Glomerular visceral epithelial cell (primary cell): ENCODE results near the gene SIMC1.
"Not testable (repeated sequence)": the region's sequence is repeated elsewhere in the genome, so short reads cannot be mapped to it uniquely, and the experiment has no call there.

Source experiments
- DNase-seq: peaks from one replicate; pipeline ENCODE4 v3.0.0-alpha.2; 2016; ENCODE audit errors: extremely low spot score

SIMC1 gene

DNA sequence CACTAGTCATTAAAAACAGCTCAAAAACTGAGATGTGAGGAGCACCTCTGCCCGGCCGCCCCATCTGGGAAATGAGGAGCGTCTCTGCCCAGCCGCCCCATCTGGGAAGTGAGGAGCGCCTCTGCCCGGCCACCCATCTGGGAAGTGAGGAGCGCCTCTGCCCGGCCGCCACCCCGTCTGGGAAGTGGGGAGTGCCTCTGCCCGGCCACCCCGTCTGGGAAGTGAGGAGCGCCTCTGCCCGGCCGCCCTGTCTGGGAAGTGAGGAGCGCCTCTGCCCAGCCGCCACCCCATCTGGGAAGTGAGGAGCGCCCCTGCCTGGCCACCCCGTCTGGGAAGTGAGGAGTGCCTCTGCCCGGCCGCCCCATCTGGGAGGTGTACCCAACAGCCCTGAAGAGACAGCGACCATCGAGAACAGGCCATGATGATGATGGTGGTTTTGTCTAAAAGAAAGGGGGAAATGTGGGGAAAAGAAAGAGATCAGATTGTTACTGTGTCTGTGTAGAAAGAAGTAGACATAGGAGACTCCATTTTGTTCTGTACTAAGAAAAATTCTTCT, 23.7 kb upstream of the SIMC1 start:
- not testable (repeated sequence) for DNase-seq

DNA sequence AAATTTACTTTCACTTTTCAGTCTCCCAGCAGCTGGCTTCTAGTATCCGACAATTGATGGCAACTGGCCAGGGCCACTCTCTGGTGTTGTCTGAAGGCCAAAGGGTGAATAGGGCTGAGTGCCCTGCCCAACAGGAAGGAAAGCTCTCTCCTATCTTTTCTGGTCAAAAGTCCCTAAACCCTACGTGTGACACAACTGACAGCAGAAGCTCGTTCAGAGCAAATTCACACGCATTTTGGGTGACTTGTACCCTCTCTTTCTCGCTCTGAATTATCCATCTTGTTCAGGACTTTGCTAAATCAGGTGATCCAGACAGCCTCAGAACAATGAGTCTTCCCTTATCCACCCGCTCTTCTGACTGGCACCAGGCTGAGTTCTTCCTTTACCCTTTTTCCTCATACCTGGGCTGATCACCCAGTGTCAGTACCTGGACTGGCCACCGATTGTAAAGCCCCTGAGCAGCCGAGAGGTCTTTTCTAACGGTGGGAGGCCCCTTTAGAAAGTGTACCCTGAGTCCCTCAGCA, 21.8 kb upstream of the SIMC1 start:
- not testable (repeated sequence) for DNase-seq

DNA sequence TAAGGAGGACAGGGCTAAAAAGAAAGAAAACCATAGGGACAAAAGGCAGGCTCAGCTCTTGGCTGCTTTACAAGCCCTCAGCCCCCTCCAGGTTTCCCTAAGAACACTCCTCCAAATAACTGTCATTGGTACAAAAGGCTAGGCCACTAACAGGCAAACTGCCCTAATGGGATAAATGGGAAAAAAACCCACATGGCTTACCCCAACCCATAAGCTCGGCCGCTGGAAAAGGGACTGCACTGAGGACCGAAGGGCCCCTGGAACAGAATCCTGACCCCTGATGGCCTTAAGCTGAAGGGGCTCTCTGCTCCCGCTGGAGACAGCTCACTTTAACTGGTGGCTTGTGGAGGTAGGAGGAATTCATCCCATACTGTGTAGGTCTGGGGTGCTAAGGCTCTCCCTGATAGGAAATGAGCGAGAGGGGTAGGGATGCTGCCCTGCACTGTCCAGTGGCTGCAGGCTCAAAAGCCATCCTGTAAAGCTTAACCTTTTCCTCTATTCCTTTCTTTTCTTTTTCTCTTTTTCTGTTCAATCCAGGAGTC, 21.0 kb upstream of the SIMC1 start:
- not testable (repeated sequence) for DNase-seq

DNA sequence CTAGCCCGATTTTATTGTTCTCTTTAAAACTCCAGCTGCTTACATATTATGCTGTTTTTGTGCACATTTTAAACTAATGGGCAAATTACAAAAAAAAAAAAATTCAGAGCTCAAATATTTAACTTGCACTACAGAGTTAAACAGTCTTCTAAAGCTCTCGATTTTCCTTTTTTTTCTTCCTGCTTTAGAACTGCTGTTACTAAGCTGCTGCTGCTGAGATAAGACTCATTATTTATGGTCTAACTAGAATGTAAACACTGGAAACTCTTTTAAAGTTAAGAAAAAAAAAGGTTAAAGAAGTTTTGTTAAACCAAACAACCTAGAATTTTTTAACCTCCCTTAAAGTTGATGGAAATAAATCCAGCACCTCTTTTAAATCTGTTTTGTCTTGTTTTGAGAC, 20.5 kb upstream of the SIMC1 start:
- DNase-seq = not testable (repeated sequence)

DNA sequence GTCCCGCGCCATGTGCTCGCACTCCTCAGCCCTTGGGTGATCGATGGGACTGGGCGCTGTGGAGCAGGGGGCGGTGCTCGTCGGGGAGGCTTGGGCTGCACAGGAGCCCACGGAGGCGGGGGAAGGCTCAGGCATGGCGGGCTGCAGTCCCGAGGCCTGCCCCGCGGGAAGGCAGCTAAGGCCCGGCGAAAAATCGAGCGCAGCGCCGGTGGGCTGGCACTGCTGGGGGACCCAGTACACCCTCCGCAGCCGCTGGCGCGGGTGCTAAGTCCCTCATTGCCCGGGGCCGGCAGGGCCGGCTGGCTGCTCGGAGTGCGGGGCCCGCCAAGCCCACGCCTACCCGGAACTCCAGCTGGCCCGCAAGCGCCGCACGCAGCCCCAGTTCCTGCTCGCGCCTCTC, 16.2 kb upstream of the SIMC1 start:
- not testable (repeated sequence) for DNase-seq

DNA sequence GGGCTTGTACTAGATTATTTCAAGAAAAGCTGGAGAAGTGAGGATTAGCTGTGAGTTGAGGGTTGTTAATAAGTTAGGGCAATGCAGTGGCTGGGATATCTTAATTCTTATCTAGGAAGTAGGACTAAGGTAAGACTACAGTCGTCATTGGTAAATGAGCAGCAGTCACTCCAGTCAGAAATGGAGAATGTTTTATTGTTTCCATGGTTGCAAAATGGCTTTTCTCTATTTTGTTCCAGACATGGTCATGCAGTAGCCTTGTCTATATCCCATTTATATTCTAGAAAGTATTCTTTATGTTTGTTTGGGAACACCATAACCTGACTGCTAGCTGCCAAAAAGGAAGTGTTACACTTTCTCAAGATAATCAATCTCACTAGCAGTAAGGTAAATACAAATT, 9.9 kb upstream of the SIMC1 start:
- DNase-seq = not testable (repeated sequence)

DNA sequence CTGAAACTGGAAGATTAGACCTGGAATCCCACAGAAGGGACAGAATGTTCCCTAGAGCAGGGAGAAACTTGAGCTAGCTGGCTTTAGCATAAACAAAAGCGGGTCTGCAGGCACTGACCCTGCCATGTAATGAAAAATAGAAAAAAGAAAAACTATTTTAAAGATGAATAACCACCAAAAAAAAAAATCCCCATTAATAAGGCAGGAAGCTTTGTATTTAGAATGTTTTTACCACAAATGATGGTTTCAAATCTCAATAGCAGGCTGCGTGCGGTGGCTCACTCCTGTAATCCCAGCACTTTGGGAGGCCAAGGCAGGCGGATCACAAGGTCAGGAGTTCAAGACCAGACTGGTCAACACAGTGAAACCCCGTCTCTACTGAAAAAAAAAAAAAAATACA, 5.0 kb upstream of the SIMC1 start:
- not testable (repeated sequence) for DNase-seq

DNA sequence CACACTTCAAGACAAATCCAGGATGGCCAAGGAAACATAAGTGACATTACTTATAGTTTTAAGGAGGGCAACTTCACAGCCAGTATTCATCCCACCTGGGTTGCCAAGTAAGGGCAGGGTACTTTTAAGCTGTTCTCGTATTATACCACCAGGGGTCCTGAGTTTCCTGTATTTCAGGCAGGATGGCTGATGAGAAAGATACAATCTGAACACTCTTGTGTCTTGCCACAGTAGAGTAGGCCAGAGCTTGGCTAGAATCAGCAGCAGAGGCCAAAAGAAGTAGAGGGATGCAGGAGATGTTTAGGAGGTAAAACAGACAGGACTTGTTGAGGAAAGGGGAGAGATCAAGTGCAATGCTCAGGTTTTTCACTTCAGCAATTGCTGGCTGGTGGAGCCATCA, 3.1 kb upstream of the SIMC1 start:
- DNase-seq = peak; percentile 54

DNA sequence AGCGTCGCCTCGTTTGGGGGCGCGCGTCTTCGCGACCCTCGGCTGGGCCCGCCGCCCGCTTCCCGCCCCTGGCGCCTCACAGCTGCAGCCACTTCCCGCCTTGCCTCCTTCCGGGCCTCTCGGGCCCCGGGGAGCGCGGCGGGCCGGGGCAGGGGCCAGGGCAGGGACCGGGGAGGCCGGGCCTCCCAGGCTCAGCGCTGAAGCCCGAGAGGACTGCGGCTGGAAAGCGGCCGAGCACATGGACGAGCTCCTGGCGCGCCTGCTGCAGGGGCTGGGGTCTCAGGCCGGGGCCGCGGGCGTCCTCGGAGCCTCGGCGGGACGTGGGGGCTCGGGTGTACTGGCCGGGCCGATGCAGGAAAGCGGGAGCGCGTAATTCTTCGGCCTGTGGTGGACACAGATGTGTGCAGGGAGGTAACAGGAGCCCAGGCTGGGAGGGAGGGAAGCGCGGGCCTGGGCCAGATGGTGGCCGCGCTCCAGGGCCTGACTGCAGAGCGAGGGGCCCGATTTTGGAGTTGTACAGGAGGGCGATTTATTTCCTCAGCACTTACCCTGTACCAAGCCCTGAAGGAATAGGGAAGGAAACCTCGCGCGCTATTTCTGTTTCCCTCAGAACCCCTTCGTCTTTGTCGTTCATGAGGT, 540 bp downstream of the SIMC1 start:
- not testable (repeated sequence) for DNase-seq

DNA sequence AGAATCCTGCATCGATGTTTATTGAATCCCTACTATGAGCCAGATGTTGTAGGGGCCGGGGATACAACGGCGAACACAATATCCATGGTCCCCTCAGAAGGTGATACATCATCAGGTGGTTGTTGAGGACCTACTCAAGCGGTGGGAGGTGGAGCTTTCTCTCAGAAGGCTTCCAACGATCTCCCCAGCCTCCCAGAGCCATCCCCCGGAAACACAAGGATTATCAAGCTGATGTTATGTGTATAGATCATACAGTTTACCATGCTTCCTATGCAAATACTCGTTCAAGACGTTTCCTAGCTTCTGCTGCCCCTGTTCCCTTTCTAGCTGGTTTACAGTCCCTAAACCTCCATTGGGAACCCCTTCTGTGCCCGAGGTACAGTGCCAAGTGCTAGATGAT, 1.1 kb downstream of the SIMC1 start:
- not testable (repeated sequence) for DNase-seq

DNA sequence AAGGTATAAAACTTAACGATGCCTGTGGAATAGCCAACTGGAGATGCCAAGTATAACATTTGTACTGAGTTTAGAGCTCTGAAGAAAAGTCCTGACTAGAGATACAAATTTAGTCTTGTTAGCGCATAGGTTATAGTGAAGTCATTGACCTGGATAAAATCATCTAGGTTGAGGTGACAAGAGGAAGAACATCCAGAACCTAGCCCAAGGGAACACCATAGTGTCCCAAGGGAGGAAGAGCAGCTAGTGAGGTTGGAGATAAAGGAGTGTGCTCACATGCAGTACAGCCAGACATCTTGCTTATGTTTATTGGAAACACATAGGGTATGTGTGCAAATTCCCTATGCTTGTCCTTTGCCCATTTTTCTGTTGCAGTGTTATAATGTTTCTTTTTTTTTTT, 6.1 kb downstream of the SIMC1 start:
- DNase-seq = not testable (repeated sequence)

DNA sequence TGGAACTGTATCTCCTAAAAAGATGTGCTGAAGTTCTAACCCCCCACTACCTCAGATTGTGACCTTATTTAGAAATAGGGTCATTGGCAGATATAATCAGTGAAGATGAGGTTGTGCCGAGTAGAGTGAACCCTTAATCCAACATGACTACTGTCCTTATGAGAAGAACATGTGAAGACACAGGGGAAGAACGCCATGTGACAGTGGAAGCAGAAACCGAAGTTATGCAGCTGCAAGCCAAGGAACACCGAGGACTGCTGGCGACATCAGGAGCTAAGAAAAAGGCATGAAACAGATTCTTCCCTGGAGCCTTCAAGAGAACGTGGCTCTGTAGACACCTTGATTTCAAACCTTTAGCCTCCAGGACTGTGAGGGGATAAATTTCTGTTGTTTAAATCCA, 6.8 kb downstream of the SIMC1 start:
- DNase-seq = not testable (repeated sequence)

DNA sequence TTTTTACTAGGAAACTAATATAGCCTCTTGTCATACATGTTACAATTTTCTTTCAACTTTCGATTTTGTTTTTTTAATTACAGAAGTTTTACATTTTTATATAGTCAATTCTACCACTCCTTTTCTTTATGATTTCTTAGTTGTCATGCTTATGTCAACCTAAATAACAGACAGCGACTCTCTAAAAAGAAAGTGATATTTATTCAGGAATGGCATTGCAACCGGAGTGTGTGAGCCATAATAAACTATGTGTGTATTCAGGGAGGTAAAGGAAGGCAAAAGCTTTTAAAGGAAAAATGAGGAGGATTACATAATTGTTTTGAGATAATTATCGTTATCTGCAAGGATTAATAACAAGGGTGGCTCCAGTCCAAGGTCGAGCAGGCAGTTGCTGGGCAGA, 7.3 kb downstream of the SIMC1 start:
- DNase-seq = not testable (repeated sequence)

DNA sequence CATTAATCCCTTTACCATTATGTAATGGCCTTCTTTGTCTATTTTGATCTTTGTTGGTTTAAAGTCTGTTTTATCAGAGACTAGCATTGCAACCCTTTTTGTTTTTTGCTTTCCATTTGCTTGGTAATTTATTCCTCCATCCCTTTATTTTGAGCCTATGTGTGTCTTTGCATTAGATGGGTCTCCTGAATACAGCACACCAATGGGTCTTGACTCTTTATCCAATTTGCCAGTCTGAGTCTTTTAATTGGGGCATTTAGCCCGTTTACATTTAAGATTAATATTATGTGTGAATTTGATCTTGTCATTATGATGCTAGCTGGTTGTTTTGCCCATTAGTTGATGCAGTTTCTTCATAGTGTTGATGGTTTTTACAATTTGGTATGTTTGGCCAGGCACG, 12.5 kb downstream of the SIMC1 start:
- DNase-seq = not testable (repeated sequence)

DNA sequence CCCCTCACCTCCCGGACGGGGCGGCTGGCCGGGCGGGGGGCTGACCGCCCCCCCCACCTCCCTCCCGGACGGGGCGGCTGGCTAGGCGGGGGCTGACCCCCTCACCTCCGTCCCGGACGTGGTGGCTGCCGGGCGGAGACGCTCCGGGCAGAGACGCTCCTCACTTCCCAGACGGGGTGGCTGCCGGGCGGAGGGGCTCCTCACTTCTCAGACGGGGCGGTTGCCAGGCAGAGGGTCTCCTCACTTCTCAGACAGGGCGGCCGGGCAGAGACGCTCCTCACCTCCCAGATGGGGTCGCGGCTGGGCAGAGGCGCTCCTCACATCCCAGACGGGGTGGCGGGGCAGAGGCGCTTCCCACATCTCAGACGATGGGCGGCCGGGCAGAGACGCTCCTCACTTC, 13.9 kb downstream of the SIMC1 start:
- DNase-seq = not testable (repeated sequence)

DNA sequence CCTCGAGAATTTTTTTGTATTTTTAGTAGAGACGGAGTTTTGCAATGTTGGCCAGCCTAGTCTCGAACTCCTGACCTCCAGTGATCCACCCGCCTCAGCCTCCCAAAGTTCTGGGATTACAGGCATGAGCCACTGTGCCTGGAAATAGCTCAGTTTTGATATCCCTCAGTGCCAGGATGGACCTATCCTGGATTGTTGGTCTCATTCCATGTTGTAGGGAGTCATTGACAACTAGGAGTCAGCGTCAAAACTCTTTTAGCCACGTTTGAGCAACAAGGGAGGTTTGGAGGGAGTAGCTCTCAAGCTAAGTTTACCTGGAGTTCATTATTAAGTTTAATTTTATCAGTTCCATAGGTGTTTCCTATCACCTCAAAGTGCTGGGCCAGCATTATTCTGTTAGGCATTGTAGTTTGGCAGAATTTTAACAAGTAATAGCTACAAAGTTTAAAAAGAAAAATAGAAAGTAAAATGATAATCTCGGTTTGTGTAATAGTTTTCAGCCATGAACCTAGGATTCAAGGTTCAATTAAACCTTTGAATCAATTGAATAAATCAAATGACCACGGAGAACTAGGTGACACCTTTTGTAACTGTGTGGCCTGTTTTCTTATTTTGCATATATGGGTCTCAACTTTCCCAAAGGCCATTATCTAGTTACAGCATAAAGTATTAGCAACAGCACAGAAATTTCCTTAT, 15.3 kb downstream of the SIMC1 start:
- DNase-seq = not testable (repeated sequence)

DNA sequence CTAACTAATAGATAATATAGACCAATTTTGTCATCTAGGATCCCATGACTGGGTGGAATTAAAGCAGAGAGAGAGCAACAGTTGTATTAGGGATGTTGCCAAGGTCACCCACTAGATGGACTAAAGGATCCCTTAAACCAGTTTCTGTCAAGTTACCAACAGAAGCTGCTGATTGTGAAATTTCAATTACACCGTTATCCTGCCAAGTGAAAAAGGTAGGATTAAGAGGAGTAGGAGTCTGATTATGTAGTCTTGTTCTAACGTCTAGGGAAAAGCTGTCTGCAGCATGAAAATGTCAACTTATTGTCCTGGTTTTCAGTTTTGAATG, 15.8 kb downstream of the SIMC1 start:
- DNase-seq = not testable (repeated sequence)

DNA sequence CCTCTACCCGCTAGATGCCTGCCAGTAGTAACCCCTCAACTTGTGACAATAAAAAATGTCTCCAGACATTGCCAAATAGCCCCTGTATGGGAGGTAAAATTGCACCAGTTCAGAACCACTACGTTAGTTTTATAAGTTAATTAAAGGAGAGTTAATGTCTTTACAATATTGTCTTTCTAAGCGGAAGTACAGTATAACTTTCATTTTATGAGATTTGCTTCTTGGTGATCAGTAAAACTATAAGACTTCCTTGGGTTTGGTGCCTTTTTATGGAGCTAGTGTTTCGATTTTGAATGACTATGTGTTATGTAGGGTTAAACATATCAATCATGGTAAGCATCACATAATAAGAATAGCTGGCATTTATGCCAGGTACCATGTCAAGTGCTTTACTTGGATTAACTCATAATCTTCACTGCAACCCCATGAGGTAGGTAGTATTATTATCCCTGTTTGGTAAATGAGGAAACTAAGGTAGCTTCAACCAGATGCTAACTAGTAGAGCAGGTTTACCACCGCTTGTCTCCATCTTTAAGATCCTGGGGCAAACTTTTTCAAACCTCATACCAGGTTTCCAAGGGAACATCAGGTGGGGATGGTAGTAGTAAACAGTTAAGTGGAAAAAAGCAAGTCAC, 19.8 kb downstream of the SIMC1 start:
- DNase-seq = not testable (repeated sequence)

DNA sequence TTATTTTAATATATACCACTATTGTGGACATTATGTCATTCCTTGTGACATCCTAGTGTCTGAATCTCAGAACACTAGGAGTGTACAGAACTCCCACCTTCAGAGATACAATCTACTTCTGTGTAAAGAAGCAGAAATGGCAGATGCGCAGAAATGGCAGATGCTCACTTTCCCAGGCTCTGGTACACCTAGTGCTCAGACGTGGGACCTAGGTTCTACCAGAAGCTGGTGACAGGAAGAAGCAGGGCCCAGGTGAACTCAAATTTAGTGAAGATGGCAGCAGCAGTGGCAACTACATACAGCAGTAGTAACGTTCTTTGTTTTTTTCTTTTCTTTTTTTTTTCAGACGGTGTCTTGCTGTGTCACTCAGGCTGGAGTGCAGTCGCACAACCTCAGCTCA, 22.5 kb downstream of the SIMC1 start:
- not testable (repeated sequence) for DNase-seq

DNA sequence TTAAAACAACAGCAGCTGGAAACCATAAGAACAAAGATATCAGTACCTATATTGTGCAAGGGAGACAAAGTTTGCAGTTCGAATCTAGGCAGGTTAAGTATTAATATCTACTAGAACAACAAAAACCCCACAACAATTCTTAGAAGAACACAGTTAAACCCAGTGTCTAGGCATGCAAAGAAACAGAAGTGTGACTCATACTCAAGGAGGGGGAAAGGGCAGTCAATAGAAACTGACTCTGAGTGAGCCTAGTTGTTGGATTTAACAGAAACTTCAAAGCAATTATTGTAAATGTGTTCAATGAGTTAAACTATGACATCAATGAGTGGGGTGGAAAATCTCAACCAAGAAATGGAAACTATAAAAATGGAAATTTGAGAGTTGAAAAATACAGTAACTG, 28.2 kb downstream of the SIMC1 start:
- DNase-seq = not testable (repeated sequence)

DNA sequence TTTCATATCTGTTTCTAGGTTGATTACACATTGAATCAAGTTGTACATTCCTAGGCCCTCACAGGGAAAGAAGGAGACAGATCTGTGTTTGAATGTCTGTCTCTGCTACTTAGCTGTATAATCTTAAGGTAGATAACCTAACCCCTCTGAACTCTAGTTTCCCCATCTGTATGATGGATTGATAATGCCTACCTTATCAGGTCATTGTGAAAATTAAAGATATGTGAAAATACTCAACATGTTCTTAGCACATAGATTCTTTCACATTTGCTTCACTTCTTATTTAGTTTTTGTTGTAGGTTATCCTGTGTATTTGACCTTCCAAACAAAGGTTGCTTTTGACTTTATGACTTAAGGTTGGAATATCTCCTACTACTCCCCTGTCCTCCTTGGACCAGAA, 50.8 kb downstream of the SIMC1 start:
- not testable (repeated sequence) for DNase-seq
